Measurements from ENCODE around the gene C10orf143. TPM values are rescaled to one million over a fixed set of nuclear protein-coding genes. Genes with fewer than 3 reads are reported as not detected.
"Not testable (repeated sequence)": the region's sequence is repeated elsewhere in the genome, so short reads cannot be mapped to it uniquely, and the experiment has no call there.

Gene C10orf143
- total RNA-seq, 5 donors from 2014 or later (not counting 1 experiment from before 2014, with no cell fraction given): 7.6 to 14.6 (median 12.3) TPM

GRCh38 chr10:130108934-130109604 lies 1.6 kb downstream of the C10orf143 start:
- Mint-ChIP-seq H3K27me3 (no peaks in the 10 kb centered on the region), H3K4me1 (peaks cover 56% of the 10 kb centered on the region in 3 donors), H3K27ac (peak overlapping the region; percentile 10 to 81), H3K36me3 (peaks cover 3% of the 10 kb centered on the region), H3K4me3 (peak overlapping the region in 2 of 3 donors; percentile 54 to 95), H3K9me3 (no peaks in the 10 kb centered on the region)
- peaks cover 0 to 5% of the 10 kb centered on the region in 2 donors for H3K36me3 ChIP-seq (ENCODE audit: control insufficient read depth in 2 of 2, extremely low read depth in 1 of 2, insufficient read depth in 1 of 2, low read length in 1 of 2)
- H3K27me3 ChIP-seq (replicated peaks in 1 of 2; ENCODE audit: control insufficient read depth in 2 of 2, extremely low read depth in 1 of 2, insufficient read depth in 2 of 2, low read length in 1 of 2): no peaks in the 10 kb centered on the region
- H3K9me3 ChIP-seq: no peaks in the 10 kb centered on the region
- DNase-seq (peak in 1 of 35 experiments; percentile 8), ATAC-seq (replicated peaks in 1 of 4) (no peak)
- ChIA-PET CTCF (interaction anchor here (0.6 to 2.8 kb wide), 14 partner anchors 18 to 1077 kb away, joined by 3 to 32 read pairs (median 3); partner anchors contain the start of gene GLRX3 (in 1 of the 2)), POLR2A (interaction anchor here (0.7 to 2.9 kb wide), 2 partner anchors 28 to 49 kb away, joined by 3 to 21 read pairs; partner anchors contain the start of gene GLRX3 (in 1 of the 2))
- H3K27ac ChIP-seq (ENCODE audit: low read length): no peak overlapping the region
- H3K4me3 ChIP-seq (ENCODE audit: control insufficient read depth in 1 of 2, extremely low read depth in 1 of 2, low read length in 1 of 2): peak overlapping the region; percentile 74 to 94
- peaks cover 14 to 33% of the 10 kb centered on the region in 2 experiments for H3K4me1 ChIP-seq (ENCODE audit: control insufficient read depth in 1 of 2, extremely low read depth in 1 of 2, insufficient read depth in 2 of 2, low read length in 2 of 2)
- 47% methylated on average over 2 of the region's 6 CpGs for WGBS (ENCODE audit: insufficient coverage)

DNA sequence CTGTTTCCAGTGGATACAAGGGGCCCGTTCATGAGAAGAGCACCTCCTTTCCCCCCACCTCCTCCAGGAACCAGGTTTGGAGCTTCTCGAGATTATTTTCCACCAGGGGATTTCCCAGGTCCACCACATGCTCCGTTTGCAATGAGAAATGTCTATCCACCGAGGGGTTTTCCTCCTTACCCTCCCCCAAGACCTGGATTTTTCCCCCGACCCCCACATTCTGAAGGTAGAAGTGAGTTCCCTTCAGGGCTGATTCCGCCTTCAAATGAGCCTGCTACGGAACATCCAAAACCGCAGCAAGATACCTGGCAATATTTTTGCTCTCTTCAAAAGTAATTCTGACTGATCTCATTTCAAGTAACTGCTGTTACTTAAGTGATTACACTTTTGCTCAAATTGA lies 2.5 kb downstream of the C10orf143 start:
- Mint-ChIP-seq H3K4me3 (peak overlapping the region in 2 of 3 donors; percentile 31 to 40), H3K4me1 (peaks cover 54% of the 10 kb centered on the region in 3 donors), H3K27ac (peak overlapping the region in 1 of 2 donors; percentile 39)
- H3K27me3 Mint-ChIP-seq; H3K4me3 ChIP-seq (ENCODE audit: control insufficient read depth in 1 of 2, extremely low read depth in 1 of 2, low read length in 1 of 2); H3K9me3 Mint-ChIP-seq; CTCF ChIA-PET; H3K9me3 ChIP-seq; H3K36me3 Mint-ChIP-seq; H3K36me3 ChIP-seq (ENCODE audit: control insufficient read depth in 2 of 2, extremely low read depth in 1 of 2, insufficient read depth in 1 of 2, low read length in 1 of 2); ATAC-seq (replicated peaks in 1 of 4); H3K27me3 ChIP-seq (replicated peaks in 1 of 2; ENCODE audit: control insufficient read depth in 2 of 2, extremely low read depth in 1 of 2, insufficient read depth in 2 of 2, low read length in 1 of 2); H3K27ac ChIP-seq (ENCODE audit: low read length); POLR2A ChIA-PET: not testable (repeated sequence)
- H3K4me1 ChIP-seq (ENCODE audit: control insufficient read depth in 1 of 2, extremely low read depth in 1 of 2, insufficient read depth in 2 of 2, low read length in 2 of 2): peaks cover 14 to 33% of the 10 kb centered on the region in 2 experiments
- WGBS (ENCODE audit: insufficient coverage): no CpG with 5 or more reads among the region's 8 CpGs
- DNase-seq: peak in 1 of 35 experiments; percentile 13

DNA sequence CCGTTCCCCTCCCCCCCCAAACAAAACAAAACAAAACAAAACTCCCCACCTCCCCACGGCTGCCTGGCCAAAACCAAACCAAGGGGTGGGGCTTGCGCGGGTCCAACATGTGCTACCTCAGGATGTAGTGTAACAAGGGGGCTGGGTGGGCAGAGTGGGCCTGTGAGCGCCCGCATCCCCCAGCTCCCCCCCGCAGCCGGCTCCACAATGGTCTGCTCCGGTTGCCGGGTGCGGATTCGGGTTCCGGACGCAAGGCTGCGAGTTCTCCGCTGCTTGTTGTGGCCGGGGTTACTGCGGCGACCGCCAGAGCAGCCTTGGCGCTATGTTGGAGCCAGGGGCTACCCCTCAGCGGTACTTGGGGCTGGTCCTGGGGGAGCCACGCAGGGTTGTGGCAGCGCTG lies 4.9 kb downstream of the C10orf143 start:
- no peak for ATAC-seq (replicated peaks in 1 of 4)
- peaks cover 9 to 24% of the 10 kb centered on the region in 2 experiments for H3K4me1 ChIP-seq (ENCODE audit: control insufficient read depth in 1 of 2, extremely low read depth in 1 of 2, insufficient read depth in 2 of 2, low read length in 2 of 2)
- DNase-seq: no peak
- no peak overlapping the region for H3K4me3 ChIP-seq (ENCODE audit: control insufficient read depth in 1 of 2, extremely low read depth in 1 of 2, low read length in 1 of 2)
- no peaks in the 10 kb centered on the region for H3K27me3 Mint-ChIP-seq
- ChIA-PET POLR2A (no interaction called here), CTCF (no interaction called here)
- H3K27me3 ChIP-seq (replicated peaks in 1 of 2; ENCODE audit: control insufficient read depth in 2 of 2, extremely low read depth in 1 of 2, insufficient read depth in 2 of 2, low read length in 1 of 2): no peaks in the 10 kb centered on the region
- H3K36me3 ChIP-seq (ENCODE audit: control insufficient read depth in 2 of 2, extremely low read depth in 1 of 2, insufficient read depth in 1 of 2, low read length in 1 of 2): peaks cover 3 to 8% of the 10 kb centered on the region in 2 donors
- no peak overlapping the region for H3K27ac ChIP-seq (ENCODE audit: low read length)
- peaks cover 37 to 39% (median 39%) of the 10 kb centered on the region in 3 donors for H3K4me1 Mint-ChIP-seq
- H3K9me3 Mint-ChIP-seq: no peaks in the 10 kb centered on the region
- 92% methylated on average over 17 of the region's 24 CpGs for WGBS (ENCODE audit: insufficient coverage)
- peak overlapping the region in 1 of 3 donors; percentile 15 for H3K4me3 Mint-ChIP-seq
- H3K36me3 Mint-ChIP-seq: peaks cover 8% of the 10 kb centered on the region
- H3K9me3 ChIP-seq: no peaks in the 10 kb centered on the region
- H3K27ac Mint-ChIP-seq: no peak overlapping the region

DNA sequence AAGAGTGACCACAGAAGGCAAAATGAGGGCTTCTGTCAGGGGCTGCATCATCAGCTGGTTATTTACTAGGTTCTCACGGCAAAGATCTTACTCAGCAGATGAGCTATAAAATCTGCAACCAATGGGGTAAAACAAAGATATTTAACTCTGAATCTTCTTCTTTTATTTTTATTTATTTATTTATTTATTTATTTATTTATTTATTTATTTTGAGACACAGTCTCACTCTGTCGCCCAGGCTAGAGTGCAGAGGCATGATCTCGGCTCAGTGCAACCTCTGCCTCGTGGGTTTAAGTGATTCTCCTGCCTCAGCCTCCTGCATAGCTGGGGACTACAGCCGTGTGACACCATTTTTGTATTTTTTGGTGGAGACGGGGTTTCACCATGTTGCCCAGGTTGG lies 11.3 kb downstream of the C10orf143 start:
- Mint-ChIP-seq H3K36me3 (peaks cover 26% of the 10 kb centered on the region), H3K27me3 (no peaks in the 10 kb centered on the region), H3K27ac (no peak overlapping the region), H3K9me3 (no peaks in the 10 kb centered on the region), H3K4me1 (no peaks in the 10 kb centered on the region), H3K4me3 (no peak overlapping the region)
- peaks cover 4 to 9% of the 10 kb centered on the region in 2 donors for H3K36me3 ChIP-seq (ENCODE audit: control insufficient read depth in 2 of 2, extremely low read depth in 1 of 2, insufficient read depth in 1 of 2, low read length in 1 of 2)
- ATAC-seq (replicated peaks in 1 of 4): no peak
- ChIA-PET CTCF (no interaction called here), POLR2A (no interaction called here)
- no peak overlapping the region for H3K27ac ChIP-seq (ENCODE audit: low read length)
- H3K4me3 ChIP-seq (ENCODE audit: control insufficient read depth in 1 of 2, extremely low read depth in 1 of 2, low read length in 1 of 2): no peak overlapping the region
- H3K27me3 ChIP-seq (replicated peaks in 1 of 2; ENCODE audit: control insufficient read depth in 2 of 2, extremely low read depth in 1 of 2, insufficient read depth in 2 of 2, low read length in 1 of 2): no peaks in the 10 kb centered on the region
- WGBS (ENCODE audit: insufficient coverage): 89% methylated on average over 3 of the region's 6 CpGs
- no peaks in the 10 kb centered on the region for H3K4me1 ChIP-seq (ENCODE audit: control insufficient read depth in 1 of 2, extremely low read depth in 1 of 2, insufficient read depth in 2 of 2, low read length in 2 of 2)
- no peak for DNase-seq
- H3K9me3 ChIP-seq: no peaks in the 10 kb centered on the region

- H3K36me3 ChIP-seq (ENCODE audit: control insufficient read depth in 2 of 2, extremely low read depth in 1 of 2, insufficient read depth in 1 of 2, low read length in 1 of 2); H3K27me3 ChIP-seq (replicated peaks in 1 of 2; ENCODE audit: control insufficient read depth in 2 of 2, extremely low read depth in 1 of 2, insufficient read depth in 2 of 2, low read length in 1 of 2); H3K27ac ChIP-seq (ENCODE audit: low read length); H3K4me3 ChIP-seq (ENCODE audit: control insufficient read depth in 1 of 2, extremely low read depth in 1 of 2, low read length in 1 of 2); H3K27ac Mint-ChIP-seq; POLR2A ChIA-PET; H3K4me3 Mint-ChIP-seq; H3K9me3 ChIP-seq; DNase-seq; H3K27me3 Mint-ChIP-seq: not testable (repeated sequence)
- H3K9me3 Mint-ChIP-seq: peaks cover 10 to 21% (median 13%) of the 10 kb centered on the region in 3 donors
- CTCF ChIA-PET: interaction anchor here in 1 of 2 donors (0.6 kb wide), 1 partner anchor 51 kb away, joined by 5 read pairs; no protein-coding TSS in a partner anchor
- peak in 1 of 4 experiments; percentile 52 for ATAC-seq (replicated peaks in 1 of 4)
- peaks cover 10 to 17% (median 15%) of the 10 kb centered on the region in 3 donors for H3K4me1 Mint-ChIP-seq
- WGBS (ENCODE audit: insufficient coverage): no CpG with 5 or more reads among the region's 5 CpGs
- peaks cover 0 to 11% of the 10 kb centered on the region in 2 experiments for H3K4me1 ChIP-seq (ENCODE audit: control insufficient read depth in 1 of 2, extremely low read depth in 1 of 2, insufficient read depth in 2 of 2, low read length in 2 of 2)
- H3K36me3 Mint-ChIP-seq: peaks cover 76% of the 10 kb centered on the region
These were observed 20.1 kb downstream of the C10orf143 start for GRCh38 chr10:130090565-130090964.

GRCh38 chr10:130080461-130080814 lies 30.2 kb downstream of the C10orf143 start:
- H3K36me3 ChIP-seq (ENCODE audit: control insufficient read depth in 2 of 2, extremely low read depth in 1 of 2, insufficient read depth in 1 of 2, low read length in 1 of 2): peaks cover 0 to 14% of the 10 kb centered on the region in 2 donors
- Mint-ChIP-seq H3K27ac (no peak overlapping the region), H3K4me1 (no peaks in the 10 kb centered on the region), H3K4me3 (no peak overlapping the region), H3K27me3 (no peaks in the 10 kb centered on the region), H3K9me3 (peaks cover 4 to 6% (median 6%) of the 10 kb centered on the region in 3 donors), H3K36me3 (peaks cover 39% of the 10 kb centered on the region)
- H3K4me1 ChIP-seq (ENCODE audit: control insufficient read depth in 1 of 2, extremely low read depth in 1 of 2, insufficient read depth in 2 of 2, low read length in 2 of 2): no peaks in the 10 kb centered on the region
- POLR2A ChIA-PET: no interaction called here
- H3K27me3 ChIP-seq (replicated peaks in 1 of 2; ENCODE audit: control insufficient read depth in 2 of 2, extremely low read depth in 1 of 2, insufficient read depth in 2 of 2, low read length in 1 of 2): no peaks in the 10 kb centered on the region
- no peak overlapping the region for H3K4me3 ChIP-seq (ENCODE audit: control insufficient read depth in 1 of 2, extremely low read depth in 1 of 2, low read length in 1 of 2)
- H3K27ac ChIP-seq (ENCODE audit: low read length): no peak overlapping the region
- CTCF ChIA-PET: no interaction called here
- H3K9me3 ChIP-seq: no peaks in the 10 kb centered on the region
- DNase-seq: no peak
- 80% methylated on average over 1 of the region's 2 CpGs for WGBS (ENCODE audit: insufficient coverage)
- no peak for ATAC-seq (replicated peaks in 1 of 4)

All from T-cell (primary cell).